ENCODE measurements around the gene OLR1.
"Not testable (repeated sequence)": the region's sequence is repeated elsewhere in the genome, so short reads cannot be mapped to it uniquely, and the experiment has no call there.

Gene OLR1

GRCh38 chr12:10171973-10172728 lies at the start of gene OLR1:
TSS of gene OLR1 (minus strand) at chr12:10172132. CDS start at chr12:10172077, 55 bp downstream.
- no peak for DNase-seq (ENCODE audit: low read depth in 3 of 3)

DNA sequence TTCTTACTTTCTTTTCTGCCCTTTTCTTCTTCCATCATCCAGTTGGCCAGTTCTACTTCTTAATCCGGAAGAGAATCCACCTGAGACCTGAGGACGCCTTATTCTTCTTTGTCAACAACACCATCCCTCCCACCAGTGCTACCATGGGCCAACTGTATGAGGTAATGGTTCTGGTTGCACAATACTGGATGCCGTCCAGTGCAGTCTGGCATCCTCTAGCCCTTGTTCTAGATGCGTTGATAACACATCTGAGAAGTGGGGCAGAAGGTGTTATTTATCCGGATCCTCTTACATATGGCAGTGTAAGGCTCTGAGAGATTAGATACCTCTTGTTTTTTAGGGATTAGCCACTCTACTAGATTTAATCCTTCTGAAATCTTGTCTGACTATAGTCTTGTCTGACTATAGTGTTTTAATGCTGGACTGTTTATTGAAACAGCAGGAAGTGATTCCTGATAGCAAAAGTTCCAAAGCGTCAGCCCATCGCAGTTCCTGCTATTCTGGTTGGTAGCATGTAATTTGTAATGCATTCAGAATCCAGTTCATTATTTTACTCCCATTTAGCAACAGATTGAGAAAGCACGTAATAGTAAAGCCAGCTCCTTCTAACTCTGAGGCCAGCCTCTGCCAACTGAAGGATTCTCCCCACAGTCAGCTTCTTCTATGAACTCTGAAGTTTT lies 48.6 kb upstream of the OLR1 start:
- DNase-seq (ENCODE audit: low read depth in 3 of 3), result no peak

- no peak for DNase-seq (ENCODE audit: low read depth in 3 of 3)
Measured at GRCh38 chr12:10218021-10218420, 46.1 kb upstream of the OLR1 start.

GRCh38 chr12:10215946-10216345 lies 44.0 kb upstream of the OLR1 start:
- DNase-seq (ENCODE audit: low read depth in 3 of 3), result peak in 1 of 3 donors; percentile 2

DNA sequence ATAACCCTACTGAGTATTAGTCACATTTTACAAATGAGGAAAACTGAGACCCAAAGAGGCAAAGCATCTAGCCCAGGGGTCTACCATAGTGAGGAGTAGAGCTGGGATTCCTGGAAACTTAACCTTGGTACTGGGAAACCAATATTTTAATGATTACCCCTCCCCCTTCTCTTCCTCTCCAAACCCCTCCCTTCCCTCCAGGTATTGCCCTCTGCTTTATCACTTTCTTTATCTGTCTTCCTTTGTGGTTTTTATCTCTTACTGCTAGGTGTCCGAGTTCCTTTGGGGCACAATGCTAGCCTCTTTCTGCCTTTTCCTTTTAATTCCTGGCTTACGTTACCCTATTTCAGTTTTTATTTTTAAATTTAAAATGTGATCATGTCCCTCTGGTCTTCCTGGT lies 43.5 kb upstream of the OLR1 start:
- DNase-seq (ENCODE audit: low read depth in 3 of 3), result no peak

- no peak for DNase-seq (ENCODE audit: low read depth in 3 of 3)
Measured at GRCh38 chr12:10214895-10215267, 42.9 kb upstream of the OLR1 start.

DNA sequence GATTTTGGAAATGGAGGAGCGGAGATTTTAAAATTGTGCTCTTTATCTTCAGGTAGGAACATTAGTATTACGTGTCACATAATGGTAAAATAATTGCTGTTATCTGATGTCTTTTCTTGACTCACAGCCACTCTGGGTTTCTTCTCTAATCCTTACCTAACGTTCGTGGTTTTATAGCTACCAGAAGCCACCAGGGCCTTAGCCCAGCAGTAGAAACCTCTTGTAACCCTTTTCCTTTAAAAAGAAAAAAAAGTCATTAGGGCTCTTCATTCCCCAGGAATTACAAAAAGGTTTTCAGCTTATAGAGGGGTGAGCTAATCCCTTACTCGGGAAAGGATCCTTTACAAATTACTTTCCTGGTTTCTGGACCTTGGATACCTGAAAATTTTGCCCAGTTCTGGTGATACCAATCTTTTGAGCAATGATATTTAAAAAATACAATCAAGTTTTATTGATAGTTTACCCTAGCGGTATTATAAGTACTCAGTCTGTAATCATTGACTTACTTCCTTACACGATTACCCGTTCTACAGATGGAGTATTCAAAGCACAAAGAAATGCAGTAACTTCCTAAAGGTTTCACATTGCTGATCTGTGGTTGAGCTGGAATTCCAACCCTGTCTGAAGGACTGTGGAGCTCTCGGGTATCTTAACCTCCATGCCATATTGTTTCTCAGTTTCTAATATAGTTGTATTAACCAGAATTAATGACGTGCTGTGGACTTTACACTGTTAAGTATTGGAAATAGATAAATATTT lies 42.4 kb upstream of the OLR1 start:
- no peak for DNase-seq (ENCODE audit: low read depth in 3 of 3)

GRCh38 chr12:10213168-10214135 lies 41.5 kb upstream of the OLR1 start:
- peak; percentile 39 to 68 (median 66) for DNase-seq (ENCODE audit: low read depth in 3 of 3)

GRCh38 chr12:10212739-10213131 lies 40.8 kb upstream of the OLR1 start, which contains the start of gene GABARAPL1:
TSS of gene GABARAPL1 (plus strand) at chr12:10212877. CDS start at chr12:10213130, 253 bp downstream.
- peak; percentile 41 to 72 (median 44) for DNase-seq (ENCODE audit: low read depth in 3 of 3)

DNA sequence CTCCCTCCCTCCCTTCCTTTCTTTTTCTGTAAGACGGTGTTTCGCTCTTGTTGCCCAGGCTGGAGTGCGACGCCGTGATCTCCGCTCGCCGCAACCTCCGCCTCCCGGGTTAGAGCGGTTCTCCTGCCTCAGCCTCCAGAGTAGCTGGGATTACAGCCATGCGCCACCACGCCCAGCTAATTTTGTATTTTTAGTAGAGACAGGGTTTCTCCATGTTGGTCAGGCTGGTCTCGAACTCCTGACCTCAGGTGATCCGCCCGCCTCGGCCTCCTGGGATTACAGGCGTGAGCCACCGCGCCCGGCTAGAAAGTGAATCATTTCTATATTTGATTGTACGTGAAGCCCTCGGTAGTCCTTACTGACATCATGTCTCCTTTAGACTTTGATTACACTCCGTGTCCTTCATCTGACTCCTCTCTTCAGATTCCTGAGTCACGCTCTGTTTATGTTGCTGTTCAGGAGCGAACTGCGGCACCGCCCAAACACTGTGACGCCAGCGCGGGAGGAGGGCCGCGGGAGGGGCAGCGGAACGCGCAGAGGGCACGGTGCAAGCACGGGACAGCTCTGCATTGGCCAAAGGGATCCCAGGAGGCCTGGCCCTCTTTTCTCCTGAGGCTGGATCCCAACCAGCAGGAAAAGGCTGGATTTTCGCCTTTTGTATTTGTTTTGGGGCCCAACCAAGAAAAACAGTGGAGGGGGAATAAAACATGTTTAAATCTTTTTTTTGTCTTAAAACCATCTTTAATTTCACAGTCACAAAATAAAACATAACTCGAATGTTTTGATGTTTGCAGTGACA lies 40.2 kb upstream of the OLR1 start:
- peak; percentile 73 to 77 (median 74) for DNase-seq (ENCODE audit: low read depth in 3 of 3)

GRCh38 chr12:10211101-10211939 lies 39.4 kb upstream of the OLR1 start:
- DNase-seq (ENCODE audit: low read depth in 3 of 3), result no peak

GRCh38 chr12:10210225-10210624 lies 38.3 kb upstream of the OLR1 start:
- DNase-seq (ENCODE audit: low read depth in 3 of 3), result no peak

GRCh38 chr12:10207136-10207535 lies 35.2 kb upstream of the OLR1 start:
- DNase-seq (ENCODE audit: low read depth in 3 of 3), result no peak

DNA sequence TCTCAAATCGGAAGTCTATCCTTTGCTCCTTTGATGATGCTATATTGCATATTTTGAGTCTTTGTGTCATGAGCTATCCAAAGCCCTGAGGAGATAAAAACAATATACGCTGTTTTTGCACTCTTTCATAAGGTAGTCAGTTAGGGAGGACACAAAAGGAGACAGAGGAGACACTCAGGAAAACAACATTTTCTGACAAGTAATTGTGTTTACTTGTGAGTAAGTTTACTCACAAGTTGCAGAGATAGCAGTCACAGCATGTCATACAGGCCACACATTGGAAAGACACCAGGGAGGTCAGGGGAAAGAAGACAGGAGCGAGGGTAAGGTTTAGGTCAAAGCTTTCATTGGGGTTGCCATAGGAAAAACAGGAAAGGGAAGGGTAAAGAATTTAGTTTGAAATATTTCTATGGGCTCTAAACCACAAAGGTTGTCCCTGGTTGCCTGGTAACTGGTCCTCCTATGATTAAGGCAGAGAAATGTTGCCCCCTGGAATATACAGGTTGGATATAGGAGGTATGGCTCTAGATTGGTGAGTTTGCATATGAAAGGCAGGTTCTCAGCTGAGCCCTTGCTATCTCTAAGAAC lies 33.4 kb upstream of the OLR1 start:
- DNase-seq (ENCODE audit: low read depth in 3 of 3), result no peak

DNA sequence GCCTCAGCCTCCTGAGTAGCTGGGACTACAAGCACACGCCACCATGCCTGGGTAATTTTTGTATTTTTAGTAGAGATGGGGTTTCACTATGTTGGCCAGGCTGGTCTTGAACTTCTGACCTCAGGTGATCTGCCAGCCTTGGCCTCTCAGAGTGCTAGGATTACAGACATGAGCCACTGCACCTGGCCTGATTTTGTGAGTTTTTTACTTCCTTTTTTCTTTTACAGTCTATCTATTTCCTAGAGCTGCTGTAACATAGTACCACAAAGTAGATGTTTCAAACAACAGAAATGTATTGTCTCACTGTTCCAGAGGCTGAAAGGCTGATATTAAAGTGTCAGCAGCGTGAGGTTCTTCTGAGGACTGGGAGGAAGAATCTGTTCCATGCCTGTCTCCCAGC lies 32.6 kb upstream of the OLR1 start:
- DNase-seq (ENCODE audit: low read depth in 3 of 3), result not testable (repeated sequence)

DNA sequence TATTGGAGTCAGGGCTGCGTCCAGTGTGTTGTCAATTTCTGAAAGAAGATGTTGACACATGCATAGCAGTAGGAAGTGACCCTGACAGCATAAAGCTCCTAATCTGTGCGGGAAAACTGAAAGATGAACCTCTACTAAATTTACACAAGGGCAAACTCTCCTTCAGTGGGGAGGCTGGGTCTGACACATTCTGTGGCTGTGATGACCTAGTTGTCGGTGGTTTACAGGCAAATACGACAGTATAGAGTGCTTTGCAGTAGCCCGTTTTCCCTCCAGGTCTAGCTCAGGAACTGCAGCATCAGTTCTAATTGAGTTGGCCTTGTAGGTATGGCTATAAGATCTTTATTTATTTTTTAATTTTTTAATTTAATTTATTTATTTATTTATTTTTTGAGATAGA lies 25.9 kb upstream of the OLR1 start:
- no peak for DNase-seq (ENCODE audit: low read depth in 3 of 3)

GRCh38 chr12:10196210-10196609 lies 24.3 kb upstream of the OLR1 start:
- no peak for DNase-seq (ENCODE audit: low read depth in 3 of 3)

- DNase-seq (ENCODE audit: low read depth in 3 of 3), result no peak
Measured at GRCh38 chr12:10194160-10194670, 22.3 kb upstream of the OLR1 start.

- no peak for DNase-seq (ENCODE audit: low read depth in 3 of 3)
Measured at GRCh38 chr12:10191865-10192264, 19.9 kb upstream of the OLR1 start.

Data from stimulated activated CD4-positive, alpha-beta T cell treated with anti-CD3 and anti-CD28 coated beads, TNF-alpha, amount 100 ng/mL, for 48 hours (primary cell).